Glutamatergic neuron (in vitro differentiated cells): ENCODE results near the gene CELA2B. TPM values are rescaled to one million over a fixed set of nuclear protein-coding genes. Genes with fewer than 3 reads are reported as not detected.
"Not testable (repeated sequence)": the region's sequence is repeated elsewhere in the genome, so short reads cannot be mapped to it uniquely, and the experiment has no call there.

Experiments used
- DNase-seq: peaks from one replicate; pipeline ENCODE4 v3.0.0; 2022
- H3K27ac Mint-ChIP-seq: one replicate; pipeline ENCODE4 v1.8.0; 2020; ENCODE audit warnings: mild to moderate bottlenecking, mixed read lengths, inconsistent platforms; ENCODE audit not compliant: unreplicated experiment
- H3K27me3 Mint-ChIP-seq: one replicate; pipeline ENCODE4 v1.8.0; 2020; ENCODE audit warnings: mild to moderate bottlenecking, moderate library complexity, mixed read lengths, inconsistent platforms; ENCODE audit not compliant: unreplicated experiment
- H3K36me3 Mint-ChIP-seq: one replicate; pipeline ENCODE4 v1.8.0; 2020; ENCODE audit warnings: mild to moderate bottlenecking, mixed read lengths, inconsistent platforms; ENCODE audit not compliant: unreplicated experiment
- H3K4me1 Mint-ChIP-seq: one replicate; pipeline ENCODE4 v1.8.0; 2020; ENCODE audit warnings: mild to moderate bottlenecking, low read depth, mixed read lengths, inconsistent platforms; ENCODE audit not compliant: unreplicated experiment
- H3K4me3 Mint-ChIP-seq: one replicate; pipeline ENCODE4 v1.8.0; 2020; ENCODE audit warnings: mild to moderate bottlenecking, mixed read lengths, inconsistent platforms; ENCODE audit not compliant: unreplicated experiment
- H3K9me3 Mint-ChIP-seq: one replicate; pipeline ENCODE4 v1.8.0; 2020; ENCODE audit warnings: mild to moderate bottlenecking, moderate library complexity, mixed read lengths, inconsistent platforms; ENCODE audit not compliant: unreplicated experiment
- long read RNA-seq: library from polyadenylated mRNA; unstranded; transcript quantifications from one replicate; pipeline ENCODE4 v2.0.0, GENCODE V29; 2020; ENCODE audit not compliant: unreplicated experiment
- total RNA-seq: library from RNA; stranded (reverse); fragmentation: NEBNext Ultra II Directional; extraction: Animal tissue kit (Norgen Biotek cat#: 25700); gene quantifications from one replicate; pipeline ENCODE4 v1.2.1, GENCODE V29; 2021; ENCODE audit not compliant: unreplicated experiment
- TF ChIP-seq, protein P1 (sequence below): fragments of 200-600 bp; sonication (generic); IDR thresholded peaks from one replicate; pipeline ENCODE4 v1.5.0; 2021; ENCODE audit not compliant: partially characterized antibody, unreplicated experiment

Gene CELA2B
- not detected for total RNA-seq
- long read RNA-seq = 0 reads

DNA sequence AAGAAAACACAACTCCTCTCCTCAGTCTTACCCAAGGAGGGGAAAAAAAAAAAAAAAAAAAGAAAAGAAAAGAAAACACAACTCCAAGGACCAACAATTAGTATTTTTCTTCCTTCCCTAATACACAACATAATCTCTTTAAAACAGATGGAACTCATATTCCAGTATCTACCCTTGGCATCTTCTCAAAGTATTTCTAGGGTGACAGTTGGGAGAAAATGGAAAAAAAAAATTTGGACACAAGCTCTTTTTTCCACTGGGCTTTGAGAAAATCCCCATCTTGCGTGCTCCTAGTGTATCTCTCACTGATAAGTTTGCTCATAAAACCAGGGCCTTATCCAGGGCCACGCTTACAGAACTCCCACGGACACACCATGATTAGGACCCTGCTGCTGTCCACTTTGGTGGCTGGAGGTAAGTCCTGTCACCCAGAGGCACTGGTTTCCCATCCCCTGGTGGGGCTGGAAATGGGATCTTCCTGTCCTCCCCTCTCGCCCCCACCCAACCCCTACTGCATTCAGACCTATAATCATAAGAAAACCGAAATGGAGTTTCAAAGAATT is at the start of gene CELA2B:
Gene CELA2B, plus strand, starts transcription at position 353 of the 563 bp plus-strand sequence. Its CDS starts 22 bp downstream, at position 375.
- Mint-ChIP-seq H3K27me3 (peaks cover 8% of the 10 kb centered on the region), H3K27ac (no peak within 1 kb of the TSS), H3K4me1 (no peaks in the 10 kb centered on the region), H3K4me3 (no peak within 1 kb of the TSS), H3K9me3 (peaks cover 4% of the 10 kb centered on the region), H3K36me3 (peaks cover 10% of the 10 kb centered on the region)
- TF ChIP-seq, protein P1, sequence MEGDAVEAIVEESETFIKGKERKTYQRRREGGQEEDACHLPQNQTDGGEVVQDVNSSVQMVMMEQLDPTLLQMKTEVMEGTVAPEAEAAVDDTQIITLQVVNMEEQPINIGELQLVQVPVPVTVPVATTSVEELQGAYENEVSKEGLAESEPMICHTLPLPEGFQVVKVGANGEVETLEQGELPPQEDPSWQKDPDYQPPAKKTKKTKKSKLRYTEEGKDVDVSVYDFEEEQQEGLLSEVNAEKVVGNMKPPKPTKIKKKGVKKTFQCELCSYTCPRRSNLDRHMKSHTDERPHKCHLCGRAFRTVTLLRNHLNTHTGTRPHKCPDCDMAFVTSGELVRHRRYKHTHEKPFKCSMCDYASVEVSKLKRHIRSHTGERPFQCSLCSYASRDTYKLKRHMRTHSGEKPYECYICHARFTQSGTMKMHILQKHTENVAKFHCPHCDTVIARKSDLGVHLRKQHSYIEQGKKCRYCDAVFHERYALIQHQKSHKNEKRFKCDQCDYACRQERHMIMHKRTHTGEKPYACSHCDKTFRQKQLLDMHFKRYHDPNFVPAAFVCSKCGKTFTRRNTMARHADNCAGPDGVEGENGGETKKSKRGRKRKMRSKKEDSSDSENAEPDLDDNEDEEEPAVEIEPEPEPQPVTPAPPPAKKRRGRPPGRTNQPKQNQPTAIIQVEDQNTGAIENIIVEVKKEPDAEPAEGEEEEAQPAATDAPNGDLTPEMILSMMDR = no peak
- no peak for DNase-seq

DNA sequence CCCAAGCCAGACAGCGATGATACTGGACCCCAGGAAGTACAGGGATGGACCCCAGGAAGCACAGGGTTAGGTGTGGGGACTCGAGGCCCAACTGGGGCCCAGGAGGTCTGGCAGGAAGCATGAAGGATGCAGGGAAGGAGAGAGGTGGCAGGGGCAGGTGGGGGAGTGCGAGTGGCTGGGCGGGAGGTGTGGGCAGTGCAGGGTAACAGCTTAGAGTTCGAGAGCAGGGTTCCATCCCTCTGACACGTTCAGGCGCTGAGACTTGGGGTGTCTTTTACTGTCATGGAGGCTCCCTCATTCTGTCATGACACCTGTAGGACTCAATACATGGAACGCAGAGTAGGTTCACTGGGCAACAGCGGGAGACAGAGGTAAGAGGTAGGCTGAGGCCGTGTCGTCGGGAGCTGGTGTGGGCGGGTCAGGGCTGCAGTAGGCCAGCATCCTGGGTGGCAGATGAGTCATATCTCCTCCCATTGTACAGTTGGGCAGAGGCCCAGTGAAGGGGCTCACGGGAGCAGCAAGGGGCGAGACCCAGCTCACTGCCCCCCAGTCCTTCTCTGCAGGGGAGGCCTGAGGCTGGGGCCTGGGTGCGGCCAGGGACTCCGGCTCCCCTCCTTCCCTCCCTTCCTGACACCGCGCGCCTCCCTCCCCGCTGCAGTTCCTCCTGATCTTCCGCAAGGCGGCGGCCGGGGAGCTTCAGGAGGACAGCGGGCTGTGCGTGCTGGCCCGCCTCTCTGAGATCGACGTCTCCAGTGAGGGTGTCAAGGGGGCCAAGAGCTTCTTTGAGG is 49.2 kb upstream of the CELA2B start:
- no peaks in the 10 kb centered on the region for H3K36me3 Mint-ChIP-seq
- H3K27ac Mint-ChIP-seq = no peak overlapping the region
- H3K4me1 Mint-ChIP-seq = peaks cover 8% of the 10 kb centered on the region
- peaks cover 9% of the 10 kb centered on the region for H3K27me3 Mint-ChIP-seq
- H3K9me3 Mint-ChIP-seq = peaks cover 2% of the 10 kb centered on the region
- TF ChIP-seq, protein P1 = no peak
- H3K4me3 Mint-ChIP-seq = no peak overlapping the region
- DNase-seq = no peak

GRCh38 chr1:15427280-15427666 is 48.6 kb upstream of the CELA2B start:
- H3K4me1 Mint-ChIP-seq = peaks cover 9% of the 10 kb centered on the region
- TF ChIP-seq, protein P1 = no peak
- no peak overlapping the region for H3K27ac Mint-ChIP-seq
- peaks cover 8% of the 10 kb centered on the region for H3K27me3 Mint-ChIP-seq
- H3K9me3 Mint-ChIP-seq = peaks cover 5% of the 10 kb centered on the region
- H3K4me3 Mint-ChIP-seq = no peak overlapping the region
- no peaks in the 10 kb centered on the region for H3K36me3 Mint-ChIP-seq
- DNase-seq = no peak

DNA sequence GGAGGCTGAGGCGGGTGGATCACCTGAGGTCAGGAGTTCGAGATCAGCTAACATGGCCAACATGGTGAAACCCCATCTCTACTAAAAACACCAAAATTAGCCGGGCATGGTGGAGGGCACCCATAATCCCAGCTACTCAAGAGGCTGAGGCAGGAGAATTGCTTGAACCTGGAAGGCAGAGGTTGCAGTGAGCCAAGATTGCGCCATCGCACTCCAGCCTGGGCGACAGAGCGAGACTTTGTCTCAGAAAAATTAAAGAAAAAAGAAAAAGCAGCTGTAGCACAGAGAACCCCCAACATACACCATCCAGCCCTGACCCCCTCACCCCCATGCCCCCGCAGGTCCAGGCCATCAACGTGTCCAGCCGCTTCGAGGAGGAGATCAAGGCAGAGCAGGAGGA is 47.7 kb upstream of the CELA2B start:
- H3K27ac Mint-ChIP-seq, H3K4me3 Mint-ChIP-seq, H3K9me3 Mint-ChIP-seq, H3K4me1 Mint-ChIP-seq, H3K36me3 Mint-ChIP-seq, DNase-seq: not testable (repeated sequence)
- H3K27me3 Mint-ChIP-seq = peaks cover 10% of the 10 kb centered on the region

DNA sequence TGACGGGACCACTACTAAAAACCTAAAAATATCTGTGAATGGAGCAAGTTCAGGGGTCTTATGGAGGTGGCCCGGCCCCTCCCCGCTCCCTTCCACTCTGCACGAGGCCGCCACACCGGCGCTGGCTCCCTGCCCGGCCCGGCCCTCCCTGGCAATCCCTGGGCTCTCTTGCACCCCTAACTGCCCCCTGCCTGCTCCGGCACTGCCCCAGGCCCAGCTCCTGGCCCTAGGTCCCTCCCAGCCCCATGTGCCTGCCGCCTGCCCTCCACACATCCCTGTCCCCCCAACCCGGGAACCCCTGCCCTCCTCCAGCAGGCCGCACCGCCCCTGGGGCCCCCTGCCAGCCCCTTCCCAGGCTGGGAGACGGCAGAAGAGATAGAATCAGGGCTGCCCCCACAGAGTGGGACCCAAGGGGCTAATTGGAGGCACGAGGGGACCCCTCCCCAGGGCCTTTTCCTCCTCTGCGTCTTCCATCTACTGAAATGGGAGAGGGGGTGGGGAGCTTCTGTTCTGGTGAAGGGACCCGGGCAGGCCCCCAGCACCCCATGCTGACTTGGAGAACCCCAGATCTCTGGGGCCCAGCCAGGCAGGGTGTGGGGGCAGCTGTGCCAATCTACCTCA is 47.0 kb upstream of the CELA2B start:
- TF ChIP-seq, protein P1 = no peak
- peaks cover 10% of the 10 kb centered on the region for H3K27me3 Mint-ChIP-seq
- DNase-seq = no peak
- no peaks in the 10 kb centered on the region for H3K36me3 Mint-ChIP-seq
- H3K4me1 Mint-ChIP-seq = peaks cover 10% of the 10 kb centered on the region
- no peak overlapping the region for H3K27ac Mint-ChIP-seq
- H3K4me3 Mint-ChIP-seq = no peak overlapping the region
- peaks cover 5% of the 10 kb centered on the region for H3K9me3 Mint-ChIP-seq
